ENCODE measurements around the gene TBCC.
A peak's percentile ranks its signal among the peaks of the same experiment; 100 is the strongest.
"Not testable (repeated sequence)": the region's sequence is repeated elsewhere in the genome, so short reads cannot be mapped to it uniquely, and the experiment has no call there.

Gene TBCC

GRCh38 chr6:42781546-42781795 is 35.6 kb upstream of the TBCC start:
- no peak for TF ChIP-seq CTCF (IDR thresholded peaks at IDR 0.05; ENCODE audit: insufficient read depth, low read depth, low read length, missing control alignments)
- DNase-seq (ENCODE audit: low read depth) = no peak
- peak overlapping the region; percentile 41 for H3K4me3 ChIP-seq (ENCODE audit: low read length)

- TF ChIP-seq CTCF (IDR thresholded peaks at IDR 0.05; ENCODE audit: insufficient read depth, low read depth, low read length, missing control alignments) = no peak
- no peak for DNase-seq (ENCODE audit: low read depth)
- H3K4me3 ChIP-seq (ENCODE audit: low read length) = no peak overlapping the region
These were observed 33.6 kb upstream of the TBCC start for GRCh38 chr6:42779521-42779920.

- DNase-seq (ENCODE audit: low read depth) = no peak
- TF ChIP-seq CTCF (IDR thresholded peaks at IDR 0.05; ENCODE audit: insufficient read depth, low read depth, low read length, missing control alignments) = no peak
- H3K4me3 ChIP-seq (ENCODE audit: low read length) = no peak overlapping the region
These were observed 32.2 kb upstream of the TBCC start for GRCh38 chr6:42778122-42778521.

GRCh38 chr6:42777126-42777822 is 31.4 kb upstream of the TBCC start:
- no peak for TF ChIP-seq CTCF (IDR thresholded peaks at IDR 0.05; ENCODE audit: insufficient read depth, low read depth, low read length, missing control alignments)
- no peak overlapping the region for H3K4me3 ChIP-seq (ENCODE audit: low read length)
- DNase-seq (ENCODE audit: low read depth) = no peak

- not testable (repeated sequence) for H3K4me3 ChIP-seq (ENCODE audit: low read length)
These were observed 29.1 kb upstream of the TBCC start for GRCh38 chr6:42774821-42775487.

GRCh38 chr6:42774201-42774600 is 28.3 kb upstream of the TBCC start:
- H3K4me3 ChIP-seq (ENCODE audit: low read length) = no peak overlapping the region
- no peak for TF ChIP-seq CTCF (IDR thresholded peaks at IDR 0.05; ENCODE audit: insufficient read depth, low read depth, low read length, missing control alignments)
- no peak for DNase-seq (ENCODE audit: low read depth)

More at GRCh38 chr6:42774821-42775487, 29.1 kb upstream of the TBCC start:
- not testable (repeated sequence) for DNase-seq (ENCODE audit: low read depth)

GRCh38 chr6:42771741-42772100 is 25.8 kb upstream of the TBCC start:
- no peak for DNase-seq (ENCODE audit: low read depth)
- H3K4me3 ChIP-seq (ENCODE audit: low read length) = no peak overlapping the region
- no peak for TF ChIP-seq CTCF (IDR thresholded peaks at IDR 0.05; ENCODE audit: insufficient read depth, low read depth, low read length, missing control alignments)
